ENCODE measurements around the gene DIDO1.

The DIDO1 gene

DNA sequence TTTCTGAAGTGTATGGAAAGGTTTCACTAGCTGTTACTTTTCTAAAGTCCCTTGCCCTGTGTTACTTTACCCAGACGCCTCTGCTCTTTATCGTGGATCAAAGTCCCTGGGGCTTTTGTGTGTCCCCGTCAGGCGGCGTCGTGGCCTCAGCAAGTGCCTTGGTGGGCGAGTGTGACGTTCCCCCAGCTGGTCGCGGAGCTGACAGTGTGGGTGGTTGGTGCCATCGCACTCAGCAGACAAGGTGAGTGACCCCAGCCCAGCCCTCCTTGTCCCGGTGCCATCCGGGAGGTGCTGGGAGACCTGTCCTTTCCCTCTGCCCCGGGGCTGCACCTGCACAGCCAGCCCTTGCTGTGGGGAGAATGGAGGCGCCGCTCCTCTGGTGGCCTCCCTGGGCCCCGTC is 37.4 kb downstream of the DIDO1 start:
- Histone ChIP-seq H3K4me3 (ENCODE audit: low read depth, low read length) (no peak overlapping the region), H3K9me3 (no peaks in the 10 kb centered on the region), H3K27me3 (no peaks in the 10 kb centered on the region), H3K4me1 (peaks cover 12% of the 10 kb centered on the region), H3K36me3 (peaks cover 81% of the 10 kb centered on the region)
- TF ChIP-seq, protein P1, sequence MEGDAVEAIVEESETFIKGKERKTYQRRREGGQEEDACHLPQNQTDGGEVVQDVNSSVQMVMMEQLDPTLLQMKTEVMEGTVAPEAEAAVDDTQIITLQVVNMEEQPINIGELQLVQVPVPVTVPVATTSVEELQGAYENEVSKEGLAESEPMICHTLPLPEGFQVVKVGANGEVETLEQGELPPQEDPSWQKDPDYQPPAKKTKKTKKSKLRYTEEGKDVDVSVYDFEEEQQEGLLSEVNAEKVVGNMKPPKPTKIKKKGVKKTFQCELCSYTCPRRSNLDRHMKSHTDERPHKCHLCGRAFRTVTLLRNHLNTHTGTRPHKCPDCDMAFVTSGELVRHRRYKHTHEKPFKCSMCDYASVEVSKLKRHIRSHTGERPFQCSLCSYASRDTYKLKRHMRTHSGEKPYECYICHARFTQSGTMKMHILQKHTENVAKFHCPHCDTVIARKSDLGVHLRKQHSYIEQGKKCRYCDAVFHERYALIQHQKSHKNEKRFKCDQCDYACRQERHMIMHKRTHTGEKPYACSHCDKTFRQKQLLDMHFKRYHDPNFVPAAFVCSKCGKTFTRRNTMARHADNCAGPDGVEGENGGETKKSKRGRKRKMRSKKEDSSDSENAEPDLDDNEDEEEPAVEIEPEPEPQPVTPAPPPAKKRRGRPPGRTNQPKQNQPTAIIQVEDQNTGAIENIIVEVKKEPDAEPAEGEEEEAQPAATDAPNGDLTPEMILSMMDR (IDR thresholded peaks at IDR 0.05; ENCODE audit: low read depth, low read length), result no peak
- no peak for DNase-seq

DNA sequence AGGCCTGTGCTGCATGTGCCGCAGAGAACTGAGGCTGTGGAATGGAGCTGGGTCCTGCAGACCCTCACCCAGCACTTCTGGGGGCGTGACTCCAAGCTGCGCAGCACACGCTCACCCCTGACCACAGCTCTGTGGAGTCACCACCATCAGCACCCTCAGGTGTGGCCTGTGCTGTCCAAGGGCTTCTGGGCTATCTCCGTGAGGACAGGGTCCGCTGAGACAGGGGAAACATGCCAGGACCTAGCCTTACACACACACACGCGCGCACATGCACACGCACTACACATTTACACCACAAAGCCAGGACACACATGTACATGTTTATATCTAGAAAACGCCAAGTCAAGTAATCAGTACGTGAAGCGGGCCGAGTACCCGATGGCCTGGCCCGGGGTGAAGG is 37.9 kb downstream of the DIDO1 start:
- no peak overlapping the region for H3K4me3 ChIP-seq (ENCODE audit: low read depth, low read length)
- peaks cover 12% of the 10 kb centered on the region for H3K4me1 ChIP-seq
- no peaks in the 10 kb centered on the region for H3K27me3 ChIP-seq
- peaks cover 76% of the 10 kb centered on the region for H3K36me3 ChIP-seq
- TF ChIP-seq, protein P1 (IDR thresholded peaks at IDR 0.05; ENCODE audit: low read depth, low read length), result no peak
- no peaks in the 10 kb centered on the region for H3K9me3 ChIP-seq
- no peak for DNase-seq

DNA sequence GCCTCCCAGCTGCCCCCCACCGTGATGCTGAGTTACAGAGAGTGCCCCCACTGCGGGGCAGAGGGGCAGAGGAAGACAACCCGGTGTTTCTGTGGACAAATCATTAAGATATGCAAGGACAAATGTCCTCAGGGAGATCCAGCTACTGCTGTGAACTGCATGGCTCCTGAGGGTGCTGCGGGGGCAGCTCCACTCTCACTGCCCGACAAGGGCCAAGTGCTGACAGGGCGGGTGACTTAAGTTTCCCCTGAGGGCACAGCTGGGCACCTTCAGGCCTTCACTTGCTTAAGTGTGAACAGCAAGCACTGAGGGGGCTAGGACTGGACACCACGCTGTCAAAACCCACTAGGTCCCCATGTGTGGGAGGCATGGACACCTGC is 38.5 kb downstream of the DIDO1 start:
- TF ChIP-seq, protein P1 (IDR thresholded peaks at IDR 0.05; ENCODE audit: low read depth, low read length), result no peak
- no peak for DNase-seq
- no peaks in the 10 kb centered on the region for H3K9me3 ChIP-seq
- no peaks in the 10 kb centered on the region for H3K27me3 ChIP-seq
- peaks cover 70% of the 10 kb centered on the region for H3K36me3 ChIP-seq
- peaks cover 12% of the 10 kb centered on the region for H3K4me1 ChIP-seq
- no peak overlapping the region for H3K4me3 ChIP-seq (ENCODE audit: low read depth, low read length)

DNA sequence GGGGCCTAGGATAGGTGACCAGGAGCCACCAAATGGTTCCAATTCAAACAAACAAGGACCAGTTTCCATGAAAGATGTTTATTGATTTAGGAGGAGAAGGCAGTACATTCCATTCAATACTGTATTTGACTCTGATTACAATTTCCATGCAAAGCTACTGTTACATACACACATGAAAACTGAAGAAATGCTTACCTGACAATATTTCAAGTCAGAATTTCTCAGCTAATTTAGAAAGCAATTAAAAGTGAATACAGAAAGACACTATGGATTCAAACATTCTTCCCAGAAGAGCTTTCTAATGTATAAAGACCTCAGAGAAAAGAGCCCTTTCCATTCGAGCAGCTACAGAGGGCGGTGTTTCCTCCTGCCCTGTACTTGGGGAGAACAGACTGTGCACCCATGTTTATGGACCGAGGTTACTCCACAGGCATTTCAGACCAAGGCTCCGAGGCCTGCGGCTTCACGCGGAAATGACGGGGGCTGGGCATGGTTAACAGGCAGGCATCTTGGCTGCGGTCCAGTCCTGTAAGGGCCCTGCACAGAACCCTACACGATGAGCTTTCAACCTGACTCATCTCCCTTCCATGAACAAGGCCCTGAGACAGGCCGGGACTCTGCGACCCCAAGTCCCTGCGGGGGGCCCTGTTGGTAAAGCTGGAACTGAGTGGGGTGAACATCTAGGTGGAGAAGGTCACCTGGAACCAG is 39.0 kb downstream of the DIDO1 start:
- Histone ChIP-seq H3K27me3 (no peaks in the 10 kb centered on the region), H3K4me1 (peaks cover 12% of the 10 kb centered on the region), H3K4me3 (ENCODE audit: low read depth, low read length) (no peak overlapping the region), H3K36me3 (peaks cover 65% of the 10 kb centered on the region), H3K9me3 (no peaks in the 10 kb centered on the region)
- DNase-seq, result peak; percentile 92
- TF ChIP-seq, protein P1 (IDR thresholded peaks at IDR 0.05; ENCODE audit: low read depth, low read length), result no peak

DNA sequence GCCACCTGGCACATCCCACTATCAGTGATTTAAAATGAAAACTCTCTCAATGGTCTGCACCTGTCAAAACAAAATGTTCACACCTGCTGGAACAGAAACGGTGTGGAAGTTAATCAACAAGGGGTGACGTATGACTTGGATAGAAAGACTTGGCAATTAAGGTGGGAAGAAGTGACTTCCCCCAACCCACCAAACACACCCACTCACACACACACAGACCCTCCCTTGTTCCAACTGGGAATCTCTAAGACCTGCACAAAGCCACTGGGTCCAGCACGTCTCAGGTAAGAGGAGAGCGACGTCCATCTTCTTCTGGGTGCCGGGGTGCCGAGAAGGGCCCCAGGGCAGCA is 39.6 kb downstream of the DIDO1 start:
- Histone ChIP-seq H3K36me3 (peaks cover 62% of the 10 kb centered on the region), H3K9me3 (no peaks in the 10 kb centered on the region), H3K4me1 (peaks cover 12% of the 10 kb centered on the region), H3K27me3 (no peaks in the 10 kb centered on the region), H3K4me3 (ENCODE audit: low read depth, low read length) (no peak overlapping the region)
- TF ChIP-seq, protein P1 (IDR thresholded peaks at IDR 0.05; ENCODE audit: low read depth, low read length), result no peak
- no peak for DNase-seq

DNA sequence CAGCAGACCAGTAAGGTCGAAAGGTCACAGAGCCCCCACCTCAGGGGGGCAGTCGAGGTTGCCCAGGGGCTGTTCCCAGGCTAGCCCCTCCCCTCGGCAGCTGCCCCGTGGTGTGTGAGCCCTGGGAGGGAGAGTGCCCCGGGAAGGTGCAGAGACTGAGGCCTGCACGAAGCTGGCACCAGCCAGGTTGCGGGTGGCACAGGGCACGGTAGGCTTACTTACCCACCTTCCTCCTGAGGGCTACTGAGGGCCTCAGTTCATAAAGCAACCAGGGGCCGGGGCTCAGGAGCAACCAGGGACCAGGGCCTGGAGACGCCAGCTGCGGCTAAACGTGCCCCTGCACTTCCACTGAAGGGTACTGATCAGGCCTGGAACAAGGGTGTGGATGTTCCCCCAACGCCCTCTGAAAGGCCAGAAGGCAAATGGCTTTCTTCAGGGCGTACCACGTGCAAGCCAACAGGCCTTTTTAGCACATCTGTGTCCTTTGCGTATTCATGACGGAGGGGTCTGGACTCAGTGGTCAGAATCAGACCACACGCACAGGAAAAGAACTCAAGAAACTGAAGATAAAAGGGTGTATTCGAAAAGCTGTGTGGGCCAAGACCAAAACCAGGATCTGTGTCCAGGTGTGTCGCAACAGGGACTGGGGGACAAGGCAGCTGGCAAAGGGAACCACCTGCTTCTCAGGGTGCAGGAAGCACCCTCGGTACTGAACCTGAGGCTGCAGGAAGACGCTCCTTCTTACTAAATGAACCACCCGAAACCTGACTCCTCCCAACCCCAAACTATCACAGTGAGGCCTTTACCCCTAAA is 40.2 kb downstream of the DIDO1 start:
- TF ChIP-seq, protein P1 (IDR thresholded peaks at IDR 0.05; ENCODE audit: low read depth, low read length), result no peak
- no peak overlapping the region for H3K4me3 ChIP-seq (ENCODE audit: low read depth, low read length)
- no peak for DNase-seq
- peaks cover 62% of the 10 kb centered on the region for H3K36me3 ChIP-seq
- H3K9me3 ChIP-seq, result no peaks in the 10 kb centered on the region
- H3K27me3 ChIP-seq, result no peaks in the 10 kb centered on the region
- peaks cover 12% of the 10 kb centered on the region for H3K4me1 ChIP-seq

Measured in BE2C (cell line).